ENCODE data around the gene C2. TPM values are rescaled to one million over a fixed set of nuclear protein-coding genes. Genes with fewer than 3 reads are reported as not detected.
A peak's percentile ranks its signal among the peaks of the same experiment; 100 is the strongest.

The C2 gene
- total RNA-seq, 1 donor from 2014 or later = 18.6 TPM

DNA sequence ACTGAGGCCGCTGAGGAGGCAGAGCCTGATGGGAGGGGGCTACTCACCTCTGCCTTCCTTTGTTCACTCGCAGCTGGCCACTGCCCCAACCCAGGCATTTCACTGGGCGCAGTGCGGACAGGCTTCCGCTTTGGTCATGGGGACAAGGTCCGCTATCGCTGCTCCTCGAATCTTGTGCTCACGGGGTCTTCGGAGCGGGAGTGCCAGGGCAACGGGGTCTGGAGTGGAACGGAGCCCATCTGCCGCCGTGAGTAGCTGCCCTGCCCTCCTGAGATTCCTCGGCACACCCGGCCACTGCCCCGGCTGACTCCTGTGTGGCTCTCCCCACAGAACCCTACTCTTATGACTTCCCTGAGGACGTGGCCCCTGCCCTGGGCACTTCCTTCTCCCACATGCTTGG lies 6.0 kb downstream of the C2 start:
- TF ChIP-seq, protein P1, sequence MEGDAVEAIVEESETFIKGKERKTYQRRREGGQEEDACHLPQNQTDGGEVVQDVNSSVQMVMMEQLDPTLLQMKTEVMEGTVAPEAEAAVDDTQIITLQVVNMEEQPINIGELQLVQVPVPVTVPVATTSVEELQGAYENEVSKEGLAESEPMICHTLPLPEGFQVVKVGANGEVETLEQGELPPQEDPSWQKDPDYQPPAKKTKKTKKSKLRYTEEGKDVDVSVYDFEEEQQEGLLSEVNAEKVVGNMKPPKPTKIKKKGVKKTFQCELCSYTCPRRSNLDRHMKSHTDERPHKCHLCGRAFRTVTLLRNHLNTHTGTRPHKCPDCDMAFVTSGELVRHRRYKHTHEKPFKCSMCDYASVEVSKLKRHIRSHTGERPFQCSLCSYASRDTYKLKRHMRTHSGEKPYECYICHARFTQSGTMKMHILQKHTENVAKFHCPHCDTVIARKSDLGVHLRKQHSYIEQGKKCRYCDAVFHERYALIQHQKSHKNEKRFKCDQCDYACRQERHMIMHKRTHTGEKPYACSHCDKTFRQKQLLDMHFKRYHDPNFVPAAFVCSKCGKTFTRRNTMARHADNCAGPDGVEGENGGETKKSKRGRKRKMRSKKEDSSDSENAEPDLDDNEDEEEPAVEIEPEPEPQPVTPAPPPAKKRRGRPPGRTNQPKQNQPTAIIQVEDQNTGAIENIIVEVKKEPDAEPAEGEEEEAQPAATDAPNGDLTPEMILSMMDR (IDR thresholded peaks at IDR 0.05) = no peak
- Histone ChIP-seq H3K4me3 (no peak overlapping the region), H3K27ac (no peak overlapping the region), H3K36me3 (no peaks in the 10 kb centered on the region), H3K27me3 (no peaks in the 10 kb centered on the region), H3K9me3 (no peaks in the 10 kb centered on the region), H3K4me1 (no peaks in the 10 kb centered on the region)
- no peak for DNase-seq (ENCODE audit: low spot score in 2 of 2)
- intact Hi-C loops (cut with DNase I) = no loop called here

DNA sequence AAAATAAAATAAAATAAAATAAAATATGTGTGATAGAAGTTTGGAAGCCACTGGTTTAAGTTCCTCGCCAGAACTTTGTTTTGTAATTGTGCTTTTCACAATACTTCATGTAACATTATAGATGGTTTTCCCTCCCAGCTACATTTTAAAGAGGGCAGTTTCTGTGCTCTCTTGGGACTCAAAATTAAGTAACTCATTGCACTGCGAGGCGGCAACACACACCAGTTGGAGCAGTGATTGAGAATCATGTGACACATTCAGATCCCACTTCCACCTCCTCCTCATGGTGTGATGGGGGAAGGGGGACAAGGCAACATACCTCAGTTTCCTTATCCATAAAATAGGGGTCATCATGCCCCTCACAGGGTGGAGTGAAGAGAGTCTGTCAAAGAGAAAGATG lies 7.5 kb downstream of the C2 start:
- Histone ChIP-seq H3K9me3 (no peaks in the 10 kb centered on the region), H3K4me3 (no peak overlapping the region), H3K27me3 (no peaks in the 10 kb centered on the region), H3K36me3 (no peaks in the 10 kb centered on the region), H3K4me1 (no peaks in the 10 kb centered on the region), H3K27ac (no peak overlapping the region)
- no peak for DNase-seq (ENCODE audit: low spot score in 2 of 2)
- TF ChIP-seq, protein P1 (IDR thresholded peaks at IDR 0.05) = no peak
- intact Hi-C loops (cut with DNase I) = no loop called here

DNA sequence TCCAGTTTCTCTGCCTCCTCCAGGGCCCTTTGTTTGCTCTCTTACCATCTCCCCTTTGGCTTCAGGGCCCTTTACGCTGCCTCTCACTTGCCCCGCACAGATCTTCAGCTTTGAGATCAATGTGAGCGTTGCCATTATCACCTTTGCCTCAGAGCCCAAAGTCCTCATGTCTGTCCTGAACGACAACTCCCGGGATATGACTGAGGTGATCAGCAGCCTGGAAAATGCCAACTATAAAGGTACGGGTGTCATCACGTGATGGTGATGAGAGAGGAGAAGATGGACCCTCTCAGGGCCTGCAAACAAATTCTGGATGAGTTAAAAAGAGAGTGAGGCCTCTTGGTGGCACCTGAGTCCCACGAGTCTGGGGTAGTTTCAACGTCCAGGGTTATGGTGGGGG lies 8.3 kb downstream of the C2 start:
- H3K36me3 ChIP-seq = no peaks in the 10 kb centered on the region
- H3K27me3 ChIP-seq = no peaks in the 10 kb centered on the region
- DNase-seq (ENCODE audit: low spot score in 2 of 2) = no peak
- H3K4me3 ChIP-seq = no peak overlapping the region
- no peak overlapping the region for H3K27ac ChIP-seq
- H3K9me3 ChIP-seq = no peaks in the 10 kb centered on the region
- intact Hi-C loops (cut with DNase I) = no loop called here
- TF ChIP-seq, protein P1 (IDR thresholded peaks at IDR 0.05) = no peak
- H3K4me1 ChIP-seq = no peaks in the 10 kb centered on the region

DNA sequence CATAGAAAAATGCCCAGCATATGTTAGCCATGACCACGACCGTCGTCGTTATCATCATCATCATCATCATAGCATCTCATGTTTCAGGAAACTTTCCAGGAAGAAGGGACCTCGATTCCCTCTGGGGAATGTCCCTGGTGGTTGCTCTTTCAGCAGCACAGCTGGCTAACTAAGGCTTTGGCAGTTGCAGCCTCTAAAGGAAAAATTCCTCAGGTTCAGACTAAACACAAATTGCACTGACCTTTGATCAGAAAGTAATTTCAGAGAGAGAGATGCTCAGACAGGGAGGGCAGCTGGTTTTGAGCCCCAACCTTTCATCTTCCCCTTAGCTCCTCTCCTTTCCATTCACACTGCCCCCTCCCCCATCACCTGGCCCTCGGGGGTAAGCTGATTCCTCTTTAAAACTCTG lies 12.7 kb downstream of the C2 start:
- no peak overlapping the region for H3K27ac ChIP-seq
- TF ChIP-seq, protein P1 (IDR thresholded peaks at IDR 0.05) = no peak
- H3K4me1 ChIP-seq = peaks cover 0 to 6% of the 10 kb centered on the region in 2 donors
- H3K4me3 ChIP-seq = no peak overlapping the region
- intact Hi-C loops (cut with DNase I) = no loop called here
- no peak for DNase-seq (ENCODE audit: low spot score in 2 of 2)
- H3K9me3 ChIP-seq = no peaks in the 10 kb centered on the region
- H3K27me3 ChIP-seq = no peaks in the 10 kb centered on the region
- no peaks in the 10 kb centered on the region for H3K36me3 ChIP-seq

DNA sequence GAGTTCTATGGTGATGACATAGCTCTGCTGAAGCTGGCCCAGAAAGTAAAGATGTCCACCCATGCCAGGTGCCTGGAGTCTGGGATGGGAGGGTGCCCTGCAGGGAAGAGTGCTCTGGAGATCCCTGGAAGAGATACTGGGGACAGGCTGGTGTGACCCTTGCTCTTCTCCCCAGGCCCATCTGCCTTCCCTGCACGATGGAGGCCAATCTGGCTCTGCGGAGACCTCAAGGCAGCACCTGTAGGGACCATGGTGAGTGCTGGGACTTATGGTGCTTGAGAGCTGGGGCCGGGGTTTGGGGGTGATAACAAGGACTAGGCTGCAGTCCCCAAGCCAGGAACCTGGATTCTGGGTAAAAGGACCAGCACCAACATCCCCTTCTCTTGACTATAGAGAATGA lies 16.2 kb downstream of the C2 start:
- H3K36me3 ChIP-seq = no peaks in the 10 kb centered on the region
- no peak overlapping the region for H3K4me3 ChIP-seq
- intact Hi-C loops (cut with DNase I) = loop anchor here (2.0 kb wide), 1 partner anchor 41 kb away; the partner anchor contains the start of gene ZBTB12
- H3K27ac ChIP-seq = no peak overlapping the region
- H3K27me3 ChIP-seq = no peaks in the 10 kb centered on the region
- DNase-seq (ENCODE audit: low spot score in 2 of 2) = no peak
- TF ChIP-seq, protein P1 (IDR thresholded peaks at IDR 0.05) = no peak
- H3K9me3 ChIP-seq = no peaks in the 10 kb centered on the region
- peaks cover 3 to 16% of the 10 kb centered on the region in 2 donors for H3K4me1 ChIP-seq

DNA sequence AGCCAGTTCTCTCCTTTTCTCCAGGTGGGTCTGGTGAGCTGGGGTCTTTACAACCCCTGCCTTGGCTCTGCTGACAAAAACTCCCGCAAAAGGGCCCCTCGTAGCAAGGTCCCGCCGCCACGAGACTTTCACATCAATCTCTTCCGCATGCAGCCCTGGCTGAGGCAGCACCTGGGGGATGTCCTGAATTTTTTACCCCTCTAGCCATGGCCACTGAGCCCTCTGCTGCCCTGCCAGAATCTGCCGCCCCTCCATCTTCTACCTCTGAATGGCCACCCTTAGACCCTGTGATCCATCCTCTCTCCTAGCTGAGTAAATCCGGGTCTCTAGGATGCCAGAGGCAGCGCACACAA lies 17.6 kb downstream of the C2 start:
- H3K4me3 ChIP-seq = peak overlapping the region; percentile 28 to 59
- no peaks in the 10 kb centered on the region for H3K36me3 ChIP-seq
- H3K9me3 ChIP-seq = no peaks in the 10 kb centered on the region
- TF ChIP-seq, protein P1 (IDR thresholded peaks at IDR 0.05) = no peak
- H3K27me3 ChIP-seq = no peaks in the 10 kb centered on the region
- intact Hi-C loops (cut with DNase I) = loop anchor here (1.0 to 2.0 kb wide), 2 partner anchors 42 to 216 kb away; partner anchors contain the start of genes DDAH2 and ZBTB12
- H3K27ac ChIP-seq = peak overlapping the region; percentile 91 to 93
- DNase-seq (ENCODE audit: low spot score in 2 of 2) = no peak
- H3K4me1 ChIP-seq = peaks cover 3 to 16% of the 10 kb centered on the region in 2 donors

Data from ascending aorta (tissue), 2 donors.